GM12864 (cell line): Measurements from ENCODE around the gene HIPK1.

Experiments
- DNase-seq: peaks from one replicate; pipeline ENCODE4 v3.0.0-alpha.2; 2011; ENCODE audit warnings: low read depth
- H3K4me3 ChIP-seq: 2 replicates; pipeline ENCODE4 v1.5.1; 2011; ENCODE audit warnings: mild to moderate bottlenecking, low read depth, low read length, control low read depth
- CTCF ChIP-seq: IDR thresholded peaks from 2 replicates; pipeline ENCODE4 v1.5.1; 2011; ENCODE audit warnings: low read depth, mild to moderate bottlenecking, moderate library complexity, low read length, control low read depth, inconsistent platforms; ENCODE audit errors: missing control alignments

Gene HIPK1

DNA sequence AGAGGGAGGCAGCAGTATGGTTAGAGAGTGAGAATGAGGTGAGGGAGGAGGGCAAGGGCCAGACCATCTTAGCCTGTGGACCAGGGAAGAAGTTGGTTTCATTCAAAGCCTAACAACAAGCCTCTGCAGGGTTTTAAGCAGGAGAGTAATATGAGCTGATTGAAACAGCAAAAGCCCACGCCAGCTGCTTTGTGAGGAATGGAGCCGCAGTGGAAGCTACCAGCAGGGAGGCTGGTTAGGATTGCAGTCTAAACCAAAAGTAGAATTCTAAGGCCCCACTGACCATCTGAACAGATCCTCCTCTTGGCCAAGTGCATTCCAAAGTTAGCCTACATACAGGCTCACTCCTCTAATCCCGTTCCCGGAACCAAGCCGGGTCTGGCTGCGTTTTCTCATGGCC, 94.9 kb downstream of the HIPK1 start:
- H3K4me3 ChIP-seq, result no peak overlapping the region
- no peak for DNase-seq
- no peak for TF ChIP-seq CTCF

- H3K4me3 ChIP-seq, result no peak overlapping the region
- no peak for DNase-seq
- no peak for TF ChIP-seq CTCF
Observed at GRCh38 chr1:114025609-114026401, 96.7 kb downstream of the HIPK1 start.

- DNase-seq, result no peak
Observed at GRCh38 chr1:114026797-114027196, 97.7 kb downstream of the HIPK1 start.

More at GRCh38 chr1:114026797-114027196, 97.7 kb downstream of the HIPK1 start:
- no peak overlapping the region for H3K4me3 ChIP-seq
- TF ChIP-seq CTCF, result no peak
